SK-N-SH (cell line): ENCODE measurements around the gene CPNE4. TPM values are rescaled to one million over a fixed set of nuclear protein-coding genes. Genes with fewer than 3 reads are reported as not detected.

Source experiments
- CTCF ChIA-PET: fragments of 300-600, 350-600 bp; formaldehyde crosslinking; extraction: SDS; loops from one replicate; lab custom pipeline; 2021; lab: Yijun Ruan, JAX
- POLR2A ChIA-PET: fragments of 350-600 bp; sonication (Branson Sonifier 250); formaldehyde crosslinking; extraction: SDS; loops from one replicate; lab custom pipeline; 2020; ENCODE audit warnings: antibody characterized with exemption, inconsistent platforms; lab: Yijun Ruan, JAX
- DNase-seq: peaks from one replicate; pipeline ENCODE4 v3.0.0; 2012
- H2AFZ ChIP-seq: fragments of 200-600 bp; sonication (generic); 2 replicates; pipeline ENCODE4 v1.8.1; 2016; ENCODE audit warnings: antibody characterized with exemption, mild to moderate bottlenecking, low read depth
- H3F3A ChIP-seq: fragments of 200-600 bp; sonication (generic); replicated peaks from 2 replicates; pipeline ENCODE3; 2016; ENCODE audit warnings: antibody characterized with exemption, mild to moderate bottlenecking; ENCODE audit not compliant: insufficient read depth
- H3K27ac ChIP-seq, 2 experiments: fragments of 200-500 bp in 1 of 2; fragments of 200-600 bp in 1 of 2; sonication (Bioruptor generic) in 1 of 2; sonication (generic), shearing (Covaris generic) in 1 of 2; 2 replicates each; pipeline versions ENCODE4 v1.5.1 to v1.6.1; 2014 to 2016; ENCODE audit warnings: low read depth in 2 of 2, inconsistent platforms in 1 of 2, low read length in 1 of 2, mild to moderate bottlenecking in 1 of 2, mixed read lengths in 1 of 2
- H3K27me3 ChIP-seq: fragments of 200-600 bp; sonication (generic), shearing (Covaris generic); 2 replicates; pipeline ENCODE4 v1.6.1; 2016; ENCODE audit warnings: mixed run types; ENCODE audit not compliant: insufficient read depth
- H3K36me3 ChIP-seq, 2 experiments: fragments of 200-500 bp in 1 of 2; fragments of 200-600 bp in 1 of 2; sonication (Bioruptor generic) in 1 of 2; sonication (generic) in 1 of 2; replicated peaks in 1 of 2; 2 replicates each; pipeline versions ENCODE3 to v1.5.1; 2014 to 2016; ENCODE audit warnings: low read length in 1 of 2, mild to moderate bottlenecking in 1 of 2; ENCODE audit not compliant: insufficient read depth in 2 of 2, control insufficient read depth in 1 of 2
- H3K4me1 ChIP-seq, 2 experiments: fragments of 200-500 bp in 1 of 2; fragments of 200-600 bp in 1 of 2; sonication (Bioruptor generic) in 1 of 2; sonication (generic), shearing (Covaris generic) in 1 of 2; 2 replicates each; pipeline versions ENCODE4 v1.5.1 to v1.6.1; 2014 to 2016; ENCODE audit warnings: low read depth in 1 of 2, low read length in 1 of 2, mixed run types in 1 of 2; ENCODE audit not compliant: insufficient read depth in 2 of 2, control insufficient read depth in 1 of 2
- H3K4me2 ChIP-seq: fragments of 200-600 bp; sonication (generic), shearing (Covaris generic); 2 replicates; pipeline ENCODE4 v1.6.1; 2017; ENCODE audit warnings: mixed run types
- H3K4me3 ChIP-seq, 2 experiments: fragments of 200-500 bp in 1 of 2; fragments of 200-600 bp in 1 of 2; sonication (Bioruptor generic) in 1 of 2; sonication (generic), shearing (Covaris generic) in 1 of 2; 2 replicates each; pipeline versions ENCODE4 v1.5.1 to v1.8.1; 2014 to 2016; ENCODE audit warnings: low read depth in 2 of 2, inconsistent platforms in 1 of 2, low read length in 1 of 2, mild to moderate bottlenecking in 1 of 2, mixed read lengths in 1 of 2, moderate library complexity in 1 of 2
- H3K79me2 ChIP-seq: fragments of 200-600 bp; sonication (generic); 2 replicates; pipeline ENCODE4 v1.8.1; 2017; ENCODE audit warnings: mild to moderate bottlenecking; ENCODE audit not compliant: insufficient read depth
- H3K9ac ChIP-seq: fragments of 200-600 bp; sonication (generic); 2 replicates; pipeline ENCODE4 v1.6.1; 2017; ENCODE audit warnings: mixed run types
- H3K9me2 ChIP-seq: fragments of 200-600 bp; sonication (generic); 2 replicates; pipeline ENCODE4 v1.6.1; 2017; ENCODE audit warnings: mixed run types
- H3K9me3 ChIP-seq: fragments of 200-600 bp; sonication (generic); 2 replicates; pipeline ENCODE4 v1.6.1; 2017; ENCODE audit warnings: mixed run types, mild to moderate bottlenecking, moderate library complexity
- H4K20me1 ChIP-seq: fragments of 200-600 bp; sonication (generic); 2 replicates; pipeline ENCODE4 v1.6.1; 2017; ENCODE audit warnings: mild to moderate bottlenecking, mixed run types; ENCODE audit not compliant: insufficient read depth
- CHD2 ChIP-seq: fragments of 150-350 bp; IDR thresholded peaks from 2 replicates; pipeline ENCODE4 v1.6.1; 2018; ENCODE audit warnings: low read length; ENCODE audit not compliant: partially characterized antibody
- ELF1 ChIP-seq: IDR thresholded peaks from 2 replicates; pipeline ENCODE4 v1.4.0; 2012
- EP300 ChIP-seq, 2 experiments: IDR thresholded peaks; 2 replicates each; pipeline versions ENCODE4 v1.4.0 to v1.6.1; 2012; ENCODE audit warnings: borderline replicate concordance in 1 of 2, low read depth in 1 of 2, low read length in 1 of 2
- FOSL2 ChIP-seq: IDR thresholded peaks from 2 replicates; pipeline ENCODE4 v1.4.0; 2012; ENCODE audit warnings: low read depth, mild to moderate bottlenecking, moderate library complexity, borderline replicate concordance
- JUND ChIP-seq: IDR thresholded peaks from 2 replicates; pipeline ENCODE4 v1.4.0; 2012
- MEF2A ChIP-seq: IDR thresholded peaks from 2 replicates; pipeline ENCODE4 v1.4.0; 2012; ENCODE audit warnings: low read depth, borderline replicate concordance
- NFIC ChIP-seq: IDR thresholded peaks from 2 replicates; pipeline ENCODE4 v1.4.0; 2012; ENCODE audit warnings: borderline replicate concordance
- NRF1 ChIP-seq: IDR thresholded peaks from 2 replicates; pipeline ENCODE4 v1.6.1; 2012; ENCODE audit warnings: low read depth, mild to moderate bottlenecking, low read length
- POLR2AphosphoS5 ChIP-seq: IDR thresholded peaks from 2 replicates; pipeline ENCODE4 v1.6.1; 2012; ENCODE audit warnings: low read depth, low read length
- RAD21 ChIP-seq: IDR thresholded peaks from 2 replicates; pipeline ENCODE4 v1.6.1; 2012; ENCODE audit warnings: mild to moderate bottlenecking, low read length
- RCOR1 ChIP-seq: fragments of 150-350 bp; IDR thresholded peaks from 2 replicates; pipeline ENCODE4 v1.6.1; 2017; ENCODE audit warnings: antibody characterized with exemption, low read length
- SIN3A ChIP-seq: IDR thresholded peaks from 2 replicates; pipeline ENCODE4 v1.6.1; 2012; ENCODE audit warnings: low read depth, mild to moderate bottlenecking, low read length, moderate library complexity, borderline replicate concordance
- TAF1 ChIP-seq: IDR thresholded peaks from 2 replicates; pipeline ENCODE4 v1.6.1; 2012; ENCODE audit warnings: low read depth, mild to moderate bottlenecking, low read length, moderate library complexity, borderline replicate concordance
- TCF12 ChIP-seq: IDR thresholded peaks from 2 replicates; pipeline ENCODE4 v1.4.0; 2012
- TEAD4 ChIP-seq: IDR thresholded peaks from 2 replicates; pipeline ENCODE4 v1.4.0; 2012; ENCODE audit warnings: mild to moderate bottlenecking, borderline replicate concordance; ENCODE audit not compliant: insufficient read depth
- YY1 ChIP-seq: IDR thresholded peaks from 2 replicates; pipeline ENCODE4 v1.4.0; 2012; ENCODE audit warnings: low read depth, mild to moderate bottlenecking
- WGBS: methylation state at CpG from one replicate; pipeline ENCODE4 v1.1.6; 2017; ENCODE audit warnings: low lambda C conversion rate; 5-methylcytosine and 5-hydroxymethylcytosine counted together
- polyA plus RNA-seq, 3 experiments: library from polyadenylated mRNA; depleted of rRNA; stranded (reverse); fragments of >200 nt; gene quantifications; 2 replicates each; pipeline ENCODE4 v1.2.3, GENCODE V29; 2012
- TF ChIP-seq, protein P1 (sequence below): fragments of 150-350 bp; IDR thresholded peaks from 2 replicates; pipeline ENCODE4 v1.6.1; 2017; ENCODE audit warnings: antibody characterized with exemption, low read length, low read depth, borderline replicate concordance
- TF ChIP-seq, protein P2 (sequence below): IDR thresholded peaks from 2 replicates; pipeline ENCODE4 v1.4.0; 2012; ENCODE audit warnings: low read depth
- TF ChIP-seq, protein P3 (sequence below): fragments of 200-600 bp; sonication (generic); IDR thresholded peaks from 2 replicates; pipeline ENCODE4 v1.6.1; 2017; ENCODE audit warnings: antibody characterized with exemption, mild to moderate bottlenecking, moderate library complexity
- TF ChIP-seq, protein P4 (sequence below): IDR thresholded peaks from 2 replicates; pipeline ENCODE4 v1.4.0; 2012; ENCODE audit warnings: low read depth, borderline replicate concordance

Gene CPNE4
- polyA plus RNA-seq, 1 of the 3 experiments (the other 2 are of a cell fraction): not detected

DNA sequence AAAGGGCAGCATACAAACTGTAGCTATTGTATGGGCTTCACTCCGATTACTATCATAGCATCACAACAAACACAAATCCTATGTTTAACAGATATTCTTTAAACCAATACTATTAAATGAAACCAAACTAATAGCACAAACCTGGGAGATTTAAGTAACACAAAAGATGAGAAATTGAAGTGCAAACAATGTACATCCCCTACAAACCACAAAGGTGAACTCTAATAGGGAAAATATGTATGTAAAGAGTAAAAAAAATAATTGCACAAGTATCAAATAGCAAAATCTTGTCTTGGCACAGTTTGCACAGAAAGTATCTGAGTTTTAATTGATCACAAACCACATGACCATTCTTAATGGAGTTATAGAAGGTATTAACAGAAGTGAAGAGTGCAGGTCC is 138.5 kb downstream of the CPNE4 start:
- Histone ChIP-seq H4K20me1 (no peaks in the 10 kb centered on the region), H3K27ac (no peak overlapping the region), H3K9me2 (no peaks in the 10 kb centered on the region), H3K4me3 (no peak overlapping the region), H3K27me3 (no peaks in the 10 kb centered on the region), H3K79me2 (no peaks in the 10 kb centered on the region; the same call in 1 of the 2 replicates), H3K9ac (no peak overlapping the region), H3F3A (no peaks in the 10 kb centered on the region), H3K4me2 (no peak overlapping the region), H3K9me3 (no peaks in the 10 kb centered on the region), H2AFZ (no peak overlapping the region), H3K4me1 (peaks cover 6 to 10% of the 10 kb centered on the region in 2 experiments; a peak in 3 of 4 replicates), H3K36me3 (no peaks in the 10 kb centered on the region)
- 71% methylated on average over 1 of the region's 1 CpG for WGBS
- CTCF ChIA-PET: interaction anchor here (1.2 kb wide), 1 partner anchor 134 kb away, joined by 4 read pairs; no protein-coding TSS in a partner anchor
- no peak for DNase-seq
- POLR2A ChIA-PET: no interaction called here
- TF ChIP-seq JUND (no peak), NRF1 (no peak), TCF12 (no peak), MEF2A (no peak), FOSL2 (no peak), RCOR1 (no peak), YY1 (no peak), TAF1 (no peak), SIN3A (no peak), EP300 (IDR thresholded peaks at IDR 0.05; ENCODE audit: borderline replicate concordance in 1 of 2, low read depth in 1 of 2, low read length in 1 of 2) (no peak), TEAD4 (no peak), ELF1 (no peak), RAD21 (no peak), POLR2AphosphoS5 (no peak), CHD2 (no peak)
- TF ChIP-seq, protein P1, sequence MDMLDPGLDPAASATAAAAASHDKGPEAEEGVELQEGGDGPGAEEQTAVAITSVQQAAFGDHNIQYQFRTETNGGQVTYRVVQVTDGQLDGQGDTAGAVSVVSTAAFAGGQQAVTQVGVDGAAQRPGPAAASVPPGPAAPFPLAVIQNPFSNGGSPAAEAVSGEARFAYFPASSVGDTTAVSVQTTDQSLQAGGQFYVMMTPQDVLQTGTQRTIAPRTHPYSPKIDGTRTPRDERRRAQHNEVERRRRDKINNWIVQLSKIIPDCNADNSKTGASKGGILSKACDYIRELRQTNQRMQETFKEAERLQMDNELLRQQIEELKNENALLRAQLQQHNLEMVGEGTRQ: no peak
- TF ChIP-seq, protein P2, sequence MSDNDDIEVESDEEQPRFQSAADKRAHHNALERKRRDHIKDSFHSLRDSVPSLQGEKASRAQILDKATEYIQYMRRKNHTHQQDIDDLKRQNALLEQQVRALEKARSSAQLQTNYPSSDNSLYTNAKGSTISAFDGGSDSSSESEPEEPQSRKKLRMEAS: no peak
- TF ChIP-seq, protein P3, sequence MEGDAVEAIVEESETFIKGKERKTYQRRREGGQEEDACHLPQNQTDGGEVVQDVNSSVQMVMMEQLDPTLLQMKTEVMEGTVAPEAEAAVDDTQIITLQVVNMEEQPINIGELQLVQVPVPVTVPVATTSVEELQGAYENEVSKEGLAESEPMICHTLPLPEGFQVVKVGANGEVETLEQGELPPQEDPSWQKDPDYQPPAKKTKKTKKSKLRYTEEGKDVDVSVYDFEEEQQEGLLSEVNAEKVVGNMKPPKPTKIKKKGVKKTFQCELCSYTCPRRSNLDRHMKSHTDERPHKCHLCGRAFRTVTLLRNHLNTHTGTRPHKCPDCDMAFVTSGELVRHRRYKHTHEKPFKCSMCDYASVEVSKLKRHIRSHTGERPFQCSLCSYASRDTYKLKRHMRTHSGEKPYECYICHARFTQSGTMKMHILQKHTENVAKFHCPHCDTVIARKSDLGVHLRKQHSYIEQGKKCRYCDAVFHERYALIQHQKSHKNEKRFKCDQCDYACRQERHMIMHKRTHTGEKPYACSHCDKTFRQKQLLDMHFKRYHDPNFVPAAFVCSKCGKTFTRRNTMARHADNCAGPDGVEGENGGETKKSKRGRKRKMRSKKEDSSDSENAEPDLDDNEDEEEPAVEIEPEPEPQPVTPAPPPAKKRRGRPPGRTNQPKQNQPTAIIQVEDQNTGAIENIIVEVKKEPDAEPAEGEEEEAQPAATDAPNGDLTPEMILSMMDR: no peak

DNA sequence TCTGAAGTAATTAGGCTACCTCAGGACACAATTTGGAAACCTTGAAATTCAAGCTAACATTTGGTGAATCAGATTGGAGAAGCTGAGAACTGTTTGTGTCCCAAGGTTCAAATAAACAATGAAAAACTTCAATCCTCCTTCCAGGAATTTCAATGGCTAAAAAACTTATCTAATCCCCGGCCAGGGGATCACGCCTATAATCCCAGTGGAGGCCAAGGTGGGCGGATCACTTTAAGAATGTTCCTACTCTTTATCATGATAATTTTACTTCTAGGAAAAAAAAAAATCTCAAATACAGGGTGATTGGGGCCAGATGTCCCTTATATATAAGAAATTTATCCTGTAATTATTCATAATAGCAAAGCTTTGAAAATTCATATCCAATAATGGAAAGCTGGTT is 139.0 kb downstream of the CPNE4 start:
- ChIA-PET POLR2A (no interaction called here), CTCF (interaction anchor here (0.6 to 1.2 kb wide), 2 partner anchors 46 to 134 kb away, joined by 4 read pairs; no protein-coding TSS in a partner anchor)
- Histone ChIP-seq H3K4me2 (no peak overlapping the region), H3K36me3 (no peaks in the 10 kb centered on the region), H3K27ac (no peak overlapping the region), H3K4me3 (no peak overlapping the region), H3K9me2 (no peaks in the 10 kb centered on the region), H3K9ac (no peak overlapping the region), H2AFZ (no peak overlapping the region), H3K4me1 (peaks cover 6 to 10% of the 10 kb centered on the region in 2 experiments; a peak in 3 of 4 replicates), H3K27me3 (no peaks in the 10 kb centered on the region), H3K9me3 (no peaks in the 10 kb centered on the region), H4K20me1 (no peaks in the 10 kb centered on the region), H3K79me2 (no peaks in the 10 kb centered on the region; the same call in 1 of the 2 replicates), H3F3A (no peaks in the 10 kb centered on the region)
- no peak for TF ChIP-seq SIN3A
- TF ChIP-seq NFIC: no peak
- no peak for TF ChIP-seq TAF1
- TF ChIP-seq, protein P4, sequence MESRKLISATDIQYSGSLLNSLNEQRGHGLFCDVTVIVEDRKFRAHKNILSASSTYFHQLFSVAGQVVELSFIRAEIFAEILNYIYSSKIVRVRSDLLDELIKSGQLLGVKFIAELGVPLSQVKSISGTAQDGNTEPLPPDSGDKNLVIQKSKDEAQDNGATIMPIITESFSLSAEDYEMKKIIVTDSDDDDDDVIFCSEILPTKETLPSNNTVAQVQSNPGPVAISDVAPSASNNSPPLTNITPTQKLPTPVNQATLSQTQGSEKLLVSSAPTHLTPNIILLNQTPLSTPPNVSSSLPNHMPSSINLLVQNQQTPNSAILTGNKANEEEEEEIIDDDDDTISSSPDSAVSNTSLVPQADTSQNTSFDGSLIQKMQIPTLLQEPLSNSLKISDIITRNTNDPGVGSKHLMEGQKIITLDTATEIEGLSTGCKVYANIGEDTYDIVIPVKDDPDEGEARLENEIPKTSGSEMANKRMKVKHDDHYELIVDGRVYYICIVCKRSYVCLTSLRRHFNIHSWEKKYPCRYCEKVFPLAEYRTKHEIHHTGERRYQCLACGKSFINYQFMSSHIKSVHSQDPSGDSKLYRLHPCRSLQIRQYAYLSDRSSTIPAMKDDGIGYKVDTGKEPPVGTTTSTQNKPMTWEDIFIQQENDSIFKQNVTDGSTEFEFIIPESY: no peak
- no peak for TF ChIP-seq FOSL2
- TF ChIP-seq YY1: no peak
- no peak for TF ChIP-seq RCOR1
- 65% methylated on average over 3 of the region's 3 CpGs for WGBS
- DNase-seq: no peak
